NCI-H510A (cell line): Measurements from ENCODE around the gene ARFGEF3.
"Not testable (repeated sequence)": the region's sequence is repeated elsewhere in the genome, so short reads cannot be mapped to it uniquely, and the experiment has no call there.

Experiments
- DNase-seq: peaks from one replicate; lab custom pipeline; 2025; lab: John Stamatoyannopoulos, UW

The ARFGEF3 gene, protein sequence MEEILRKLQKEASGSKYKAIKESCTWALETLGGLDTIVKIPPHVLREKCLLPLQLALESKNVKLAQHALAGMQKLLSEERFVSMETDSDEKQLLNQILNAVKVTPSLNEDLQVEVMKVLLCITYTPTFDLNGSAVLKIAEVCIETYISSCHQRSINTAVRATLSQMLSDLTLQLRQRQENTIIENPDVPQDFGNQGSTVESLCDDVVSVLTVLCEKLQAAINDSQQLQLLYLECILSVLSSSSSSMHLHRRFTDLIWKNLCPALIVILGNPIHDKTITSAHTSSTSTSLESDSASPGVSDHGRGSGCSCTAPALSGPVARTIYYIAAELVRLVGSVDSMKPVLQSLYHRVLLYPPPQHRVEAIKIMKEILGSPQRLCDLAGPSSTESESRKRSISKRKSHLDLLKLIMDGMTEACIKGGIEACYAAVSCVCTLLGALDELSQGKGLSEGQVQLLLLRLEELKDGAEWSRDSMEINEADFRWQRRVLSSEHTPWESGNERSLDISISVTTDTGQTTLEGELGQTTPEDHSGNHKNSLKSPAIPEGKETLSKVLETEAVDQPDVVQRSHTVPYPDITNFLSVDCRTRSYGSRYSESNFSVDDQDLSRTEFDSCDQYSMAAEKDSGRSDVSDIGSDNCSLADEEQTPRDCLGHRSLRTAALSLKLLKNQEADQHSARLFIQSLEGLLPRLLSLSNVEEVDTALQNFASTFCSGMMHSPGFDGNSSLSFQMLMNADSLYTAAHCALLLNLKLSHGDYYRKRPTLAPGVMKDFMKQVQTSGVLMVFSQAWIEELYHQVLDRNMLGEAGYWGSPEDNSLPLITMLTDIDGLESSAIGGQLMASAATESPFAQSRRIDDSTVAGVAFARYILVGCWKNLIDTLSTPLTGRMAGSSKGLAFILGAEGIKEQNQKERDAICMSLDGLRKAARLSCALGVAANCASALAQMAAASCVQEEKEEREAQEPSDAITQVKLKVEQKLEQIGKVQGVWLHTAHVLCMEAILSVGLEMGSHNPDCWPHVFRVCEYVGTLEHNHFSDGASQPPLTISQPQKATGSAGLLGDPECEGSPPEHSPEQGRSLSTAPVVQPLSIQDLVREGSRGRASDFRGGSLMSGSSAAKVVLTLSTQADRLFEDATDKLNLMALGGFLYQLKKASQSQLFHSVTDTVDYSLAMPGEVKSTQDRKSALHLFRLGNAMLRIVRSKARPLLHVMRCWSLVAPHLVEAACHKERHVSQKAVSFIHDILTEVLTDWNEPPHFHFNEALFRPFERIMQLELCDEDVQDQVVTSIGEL (N-terminal part only)

DNA sequence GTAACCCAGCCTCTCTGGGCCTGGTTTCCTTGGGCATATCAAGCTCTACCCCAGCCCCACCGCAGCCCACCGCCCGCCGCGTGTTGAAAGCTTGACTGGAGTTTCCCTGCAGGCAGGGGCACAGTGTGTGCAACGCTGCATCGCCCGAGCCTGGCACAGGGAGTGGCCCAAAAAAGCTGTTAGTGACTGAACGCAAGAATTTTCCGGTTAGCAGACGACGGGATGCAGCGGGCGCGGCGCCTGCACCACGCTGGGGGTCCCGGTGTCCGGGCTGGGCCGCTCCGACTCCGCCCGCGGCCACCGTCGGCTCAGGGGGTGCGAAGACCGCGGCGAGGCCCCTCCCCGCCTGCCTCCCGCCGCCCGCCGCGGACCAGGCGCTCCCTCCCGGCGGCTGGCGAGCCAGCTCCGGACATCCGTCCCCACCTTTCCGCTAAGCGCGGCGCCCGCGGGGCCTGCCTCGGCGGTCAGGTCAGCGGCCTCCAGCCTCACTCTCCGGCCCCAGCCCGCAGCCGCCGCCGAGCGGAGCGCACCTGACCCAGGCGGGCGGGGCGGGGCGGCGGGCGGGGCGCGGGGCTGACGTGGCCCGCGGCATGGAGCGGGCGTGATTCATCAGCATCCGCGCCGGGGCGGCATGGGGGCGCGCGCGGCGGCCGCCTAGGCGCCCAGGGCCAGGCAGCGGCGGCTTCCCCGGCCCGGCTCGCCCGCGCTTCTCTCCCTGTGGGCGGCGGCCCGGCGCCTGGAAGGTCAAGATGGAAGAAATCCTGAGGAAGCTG lies at the start of gene ARFGEF3:
Gene ARFGEF3 (plus strand): TSS at position 602 of the 773 bp plus-strand sequence. CDS start 148 bp downstream, at position 750.
- DNase-seq: peak; percentile 35

DNA sequence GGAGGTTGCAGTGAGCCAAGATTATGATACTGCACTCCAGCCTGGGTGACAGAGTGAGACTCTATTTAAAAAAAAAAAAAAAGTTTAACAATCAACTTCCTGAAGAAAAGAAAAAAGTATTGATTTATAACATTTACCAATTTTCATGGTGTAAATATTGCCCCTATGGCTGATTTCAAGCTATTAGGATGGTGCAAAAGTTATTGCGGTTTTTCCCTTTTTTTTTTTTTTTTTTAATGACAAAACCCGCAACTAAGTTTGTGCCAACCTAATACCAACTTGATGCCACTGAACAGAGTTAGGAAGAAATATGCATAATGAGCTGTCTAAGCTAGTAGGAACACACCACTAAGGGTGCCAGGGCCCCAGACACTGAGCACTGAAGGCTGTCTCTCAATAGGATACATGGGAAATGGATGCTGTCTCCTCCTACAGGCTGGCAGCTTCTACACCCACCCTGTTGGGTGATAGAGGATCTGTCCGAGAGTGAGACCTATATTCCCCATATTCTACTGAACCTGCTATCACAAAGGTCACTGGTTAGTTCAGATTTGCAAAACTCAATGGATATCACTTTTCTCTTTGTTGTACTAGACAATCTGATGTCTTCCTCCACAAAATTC lies 48.0 kb upstream of the ARFGEF3 start:
- no peak for DNase-seq

DNA sequence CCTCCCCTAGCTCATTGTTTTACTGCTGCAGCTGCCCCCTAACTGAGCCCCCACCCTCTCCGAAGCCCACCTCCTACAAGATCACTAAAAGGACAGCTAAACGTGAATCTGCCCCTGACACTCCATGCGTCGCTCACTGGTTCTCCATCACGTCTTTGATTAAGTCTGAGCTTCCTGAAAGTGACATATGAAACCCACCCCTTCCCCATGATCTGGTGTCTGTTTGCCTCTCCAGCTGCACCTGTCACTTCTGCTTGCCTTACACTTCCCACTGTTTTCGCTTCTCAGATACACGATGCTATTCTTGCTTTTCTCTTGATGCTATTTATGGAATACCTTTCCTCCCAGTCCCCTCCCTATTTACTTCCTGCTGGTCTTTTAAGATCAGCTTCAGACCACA lies 46.5 kb upstream of the ARFGEF3 start:
- DNase-seq: no peak

DNA sequence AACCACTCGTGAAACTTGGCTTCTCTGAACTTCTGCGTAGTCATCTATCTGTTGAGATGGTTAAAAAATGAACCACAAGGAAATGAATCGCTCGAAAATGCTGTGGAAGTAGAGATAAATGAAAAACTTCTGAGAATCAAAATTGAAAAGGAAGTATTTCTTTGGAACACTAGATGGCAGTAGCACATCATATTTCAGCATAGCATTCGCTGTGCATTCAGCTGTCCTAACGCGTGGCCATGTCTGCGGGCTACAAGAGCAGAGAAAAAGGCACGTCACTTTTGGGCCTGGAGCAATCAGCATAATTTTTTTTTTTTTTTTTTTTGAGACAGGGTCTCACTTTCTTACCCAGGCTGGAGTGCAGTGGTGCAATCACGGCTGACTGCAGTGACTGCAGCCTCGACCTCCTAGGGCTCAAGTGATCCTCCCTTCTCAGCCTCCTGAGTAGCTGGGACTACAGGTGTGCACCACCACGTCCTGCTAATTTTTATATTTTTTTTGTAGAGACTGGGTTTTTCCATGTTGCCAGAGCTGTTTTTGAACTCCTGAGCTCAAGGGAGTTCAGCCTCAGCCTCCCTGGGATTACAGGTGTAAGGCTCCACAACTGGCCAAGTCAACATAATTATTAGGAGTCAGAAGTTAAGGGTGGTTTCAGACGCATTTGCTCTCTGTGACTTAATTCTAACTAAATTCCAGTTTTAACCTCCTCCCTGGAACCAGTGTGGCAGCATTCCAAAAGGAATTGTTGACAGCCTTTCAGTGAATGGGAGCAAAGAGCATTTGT lies 45.7 kb upstream of the ARFGEF3 start:
- no peak for DNase-seq

DNA sequence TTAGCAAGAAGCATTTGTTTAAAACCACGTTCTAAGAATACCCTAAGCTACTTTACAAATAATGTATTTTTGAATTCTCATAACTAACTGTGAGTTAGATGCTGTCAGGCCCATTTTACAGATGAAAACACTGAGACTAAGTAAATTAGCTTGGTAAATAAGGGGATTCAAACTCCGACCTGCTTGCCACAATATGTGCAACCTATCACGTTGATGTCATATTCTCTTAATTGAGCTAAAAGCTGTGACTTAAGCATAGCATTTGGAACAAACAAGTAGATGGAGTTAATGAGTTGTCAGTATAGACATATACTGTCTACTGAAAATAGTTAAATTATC lies 45.1 kb upstream of the ARFGEF3 start:
- no peak for DNase-seq

DNA sequence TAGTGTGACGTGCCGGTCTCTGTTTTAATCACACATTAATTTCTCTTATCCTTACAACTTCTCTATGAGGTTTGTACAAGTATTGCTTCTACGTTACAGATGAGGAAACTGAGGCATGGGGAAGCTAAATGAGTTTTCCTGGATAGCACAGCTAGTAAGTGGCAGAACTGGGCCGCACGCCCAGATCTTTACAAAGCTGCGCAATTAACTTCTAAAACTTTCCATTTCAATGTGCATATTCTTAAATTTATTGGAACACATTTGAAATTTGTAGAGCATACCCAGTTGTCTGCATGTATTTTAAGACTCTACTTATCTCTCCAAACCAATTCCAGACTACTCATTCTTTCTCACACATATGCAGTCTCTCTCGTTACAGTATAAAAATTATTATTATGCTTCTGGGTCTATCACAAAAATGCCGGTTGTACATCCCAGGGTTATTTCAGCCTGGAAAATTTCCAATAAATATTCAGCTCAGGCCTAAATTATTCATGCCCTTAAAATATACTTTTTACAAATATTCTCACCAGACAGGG lies 44.3 kb upstream of the ARFGEF3 start:
- no peak for DNase-seq

DNA sequence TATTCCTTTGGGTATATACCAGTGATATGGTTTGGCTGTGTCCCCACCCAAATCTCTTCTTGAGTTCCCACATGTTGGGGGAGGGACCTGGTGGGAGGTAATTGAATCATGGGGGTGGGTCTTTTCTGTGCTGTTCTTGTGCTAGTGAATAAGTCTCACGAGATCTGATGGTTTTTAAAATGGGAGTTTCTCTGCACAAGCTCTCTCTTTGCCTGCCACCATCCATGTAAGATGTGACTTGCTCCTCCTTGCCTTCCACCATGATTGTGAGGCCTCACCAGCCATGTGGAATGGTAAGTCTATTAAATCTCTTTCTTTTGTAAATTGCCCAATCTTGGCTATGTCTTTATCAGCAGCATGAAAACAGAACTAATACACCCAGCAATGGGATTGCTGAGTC lies 42.5 kb upstream of the ARFGEF3 start:
- DNase-seq: not testable (repeated sequence)

DNA sequence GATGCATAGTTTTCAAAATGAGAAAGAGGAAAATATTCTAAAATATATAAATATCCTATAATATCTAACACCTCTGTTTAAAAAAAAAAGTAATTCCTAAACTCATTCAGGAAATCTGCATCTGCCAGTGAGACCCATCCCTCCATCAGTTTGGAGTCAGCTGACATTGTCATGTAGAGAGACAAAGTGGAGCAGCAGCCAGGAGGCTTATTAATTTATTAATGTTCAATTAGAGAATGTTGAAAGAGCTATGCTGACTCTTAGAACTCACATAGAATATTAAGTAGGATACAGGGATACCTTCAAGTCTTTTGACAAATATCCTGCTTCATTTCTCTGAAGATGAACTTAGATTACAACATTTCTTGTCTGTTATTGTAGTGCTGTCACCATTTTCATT lies 41.8 kb upstream of the ARFGEF3 start:
- DNase-seq: no peak

DNA sequence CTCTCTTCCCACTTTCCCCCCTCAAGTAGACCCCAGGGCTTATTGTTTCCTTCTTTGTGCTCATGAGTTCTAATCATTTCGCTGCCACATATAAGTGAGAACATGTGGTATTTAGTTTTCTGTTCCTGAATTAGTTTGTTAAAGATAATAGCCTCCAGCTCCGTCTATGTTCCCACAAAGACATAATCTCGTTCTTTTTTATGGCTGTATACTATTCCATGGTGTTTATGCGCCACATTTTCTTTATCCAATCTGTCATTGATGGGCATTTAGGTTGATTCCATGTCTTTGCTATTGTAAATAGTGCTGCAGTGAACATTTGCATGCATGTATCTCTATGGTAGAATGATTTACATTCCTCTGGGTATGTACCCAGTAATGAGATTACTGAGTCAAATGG lies 37.6 kb upstream of the ARFGEF3 start:
- no peak for DNase-seq

DNA sequence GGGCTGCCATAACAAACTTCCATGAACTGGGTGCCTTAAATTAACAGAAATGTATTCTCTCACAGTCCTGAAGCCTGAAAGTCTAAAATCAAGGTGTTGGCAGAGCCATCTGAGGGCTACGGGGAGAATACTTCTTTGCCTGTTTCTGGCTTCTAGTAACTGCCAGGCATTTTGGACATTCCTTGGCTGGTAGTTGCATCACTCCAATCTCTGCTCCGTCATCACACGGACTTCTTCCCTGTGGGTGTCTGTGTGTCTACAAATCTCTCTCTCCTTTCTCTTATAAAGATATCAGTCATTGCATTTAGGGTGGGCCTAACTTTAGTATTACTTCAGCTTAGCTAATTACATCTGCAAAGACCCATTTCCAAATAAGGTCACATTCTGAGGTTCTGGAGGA lies 33.6 kb upstream of the ARFGEF3 start:
- DNase-seq: no peak

DNA sequence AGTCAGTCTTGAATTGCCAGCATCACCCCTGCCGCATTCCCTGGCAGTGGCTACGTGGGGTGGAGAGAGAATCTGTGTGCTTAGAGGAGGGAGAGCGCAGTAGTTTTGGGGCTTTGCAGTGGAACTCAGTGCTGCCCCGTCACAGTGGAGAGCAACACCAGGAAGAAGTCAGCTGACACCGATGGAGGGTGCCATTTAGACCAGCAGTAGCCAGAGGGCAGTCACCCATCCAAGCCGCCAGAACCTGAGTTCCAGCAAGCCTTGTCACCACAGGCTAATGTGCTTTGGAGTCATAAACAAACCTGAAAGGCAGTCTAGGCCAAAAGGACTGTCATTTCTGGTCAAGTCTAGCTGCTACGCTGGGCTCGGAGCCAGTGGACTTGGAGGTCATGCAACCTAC lies 32.5 kb upstream of the ARFGEF3 start:
- no peak for DNase-seq

DNA sequence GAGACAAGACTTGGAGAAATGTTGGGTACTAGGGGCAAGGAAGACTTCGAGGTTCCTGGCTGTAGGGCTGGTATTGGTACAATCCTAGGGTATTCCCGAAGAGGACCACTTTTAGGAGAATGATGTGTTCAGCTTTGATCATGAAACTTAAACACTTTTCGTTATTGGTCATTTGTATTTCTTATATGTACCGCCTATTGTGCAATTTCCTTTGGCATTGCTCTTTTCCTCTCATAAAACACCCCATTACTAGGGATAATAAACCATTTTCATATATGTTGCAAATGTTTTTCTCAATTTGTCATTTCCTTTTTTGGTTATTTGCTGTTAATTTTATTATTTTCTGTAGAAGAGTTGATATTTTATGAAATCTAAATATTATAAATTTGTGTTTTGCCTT lies 18.9 kb upstream of the ARFGEF3 start:
- DNase-seq: no peak

DNA sequence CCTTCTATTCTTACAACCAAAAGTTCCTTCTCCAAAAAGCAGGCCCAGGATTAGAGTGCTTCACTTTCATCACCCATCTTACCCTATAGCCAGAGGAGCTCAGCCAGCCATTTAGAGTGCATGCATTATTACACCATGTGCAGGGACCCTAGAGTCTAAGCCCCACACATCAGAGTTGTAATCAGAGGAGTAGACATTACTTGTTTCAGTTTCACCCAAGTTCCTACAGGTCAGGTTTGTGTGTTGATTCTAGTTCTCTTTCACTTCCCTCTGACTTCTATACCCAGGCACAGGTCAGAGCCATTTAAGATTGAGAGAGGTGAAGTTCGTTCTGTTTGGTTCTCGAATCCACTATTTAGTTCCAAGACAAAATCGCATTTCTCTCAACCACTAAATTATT lies 16.3 kb upstream of the ARFGEF3 start:
- no peak for DNase-seq

DNA sequence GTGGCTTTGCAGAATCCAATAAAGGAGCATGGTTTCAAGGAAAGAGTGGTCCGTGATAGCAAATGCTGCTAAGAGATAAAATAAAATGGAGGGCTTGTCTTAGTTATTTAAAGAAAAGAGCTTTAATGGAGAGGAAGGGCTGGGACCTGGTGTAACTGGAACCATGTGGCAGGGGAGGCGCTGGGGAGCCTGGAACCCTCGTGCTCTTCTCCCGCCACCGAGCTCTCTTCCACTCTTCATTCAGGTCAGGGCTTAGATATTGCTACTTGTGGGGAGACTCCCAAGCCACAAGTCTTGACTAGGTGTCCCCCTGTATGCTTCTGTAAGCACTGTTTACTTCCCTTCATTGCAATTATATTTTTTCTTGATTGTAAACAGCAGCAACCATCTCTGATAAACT lies 15.2 kb upstream of the ARFGEF3 start:
- DNase-seq: no peak

DNA sequence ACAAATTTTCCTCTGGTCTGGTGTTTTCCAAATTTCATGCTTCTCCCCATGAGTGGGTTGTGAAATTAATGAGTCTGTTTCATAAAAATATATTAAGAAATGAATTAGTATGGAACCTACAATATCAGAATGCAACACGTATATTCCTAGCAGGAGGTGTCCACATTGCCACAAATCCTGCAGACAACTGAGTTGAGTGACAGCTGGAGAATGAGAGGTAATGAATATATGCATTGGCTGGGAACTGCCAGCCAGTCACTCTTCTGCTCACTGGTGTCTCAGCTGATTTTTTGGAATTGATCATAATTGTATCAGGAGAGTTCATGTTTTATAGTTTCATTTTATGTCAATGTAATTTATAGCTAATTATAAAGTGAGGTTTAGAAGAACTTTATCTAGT lies 6.3 kb upstream of the ARFGEF3 start:
- DNase-seq: no peak

DNA sequence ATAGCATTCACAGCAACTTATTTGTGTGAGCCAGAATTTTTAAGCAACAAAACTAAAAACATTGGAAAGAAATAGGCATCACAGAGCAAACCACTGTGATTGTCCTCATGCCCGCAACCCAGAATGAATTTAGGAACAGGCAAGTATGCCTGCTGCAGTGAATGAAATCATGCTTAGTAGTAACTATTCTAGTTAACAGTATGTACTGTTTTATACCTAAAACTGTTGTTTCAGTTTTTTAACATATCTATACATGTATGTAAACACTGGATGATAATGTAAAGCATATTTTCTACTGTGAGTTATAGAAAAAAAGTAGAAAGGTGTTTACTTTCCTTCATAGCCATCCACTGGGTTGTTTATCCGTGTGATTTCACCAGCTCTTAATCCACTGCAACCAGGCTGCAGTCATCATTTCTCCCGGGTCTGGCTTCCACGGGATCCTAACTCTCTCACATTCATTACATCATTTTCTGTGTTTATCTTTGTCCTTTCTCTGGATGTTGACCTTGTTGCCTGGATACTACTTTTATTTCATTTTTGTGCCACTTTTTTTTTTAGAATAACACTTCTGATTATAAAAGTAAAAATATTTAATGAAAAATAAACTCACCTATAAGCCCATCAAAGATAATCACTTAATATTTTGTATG lies 3.6 kb upstream of the ARFGEF3 start:
- no peak for DNase-seq

DNA sequence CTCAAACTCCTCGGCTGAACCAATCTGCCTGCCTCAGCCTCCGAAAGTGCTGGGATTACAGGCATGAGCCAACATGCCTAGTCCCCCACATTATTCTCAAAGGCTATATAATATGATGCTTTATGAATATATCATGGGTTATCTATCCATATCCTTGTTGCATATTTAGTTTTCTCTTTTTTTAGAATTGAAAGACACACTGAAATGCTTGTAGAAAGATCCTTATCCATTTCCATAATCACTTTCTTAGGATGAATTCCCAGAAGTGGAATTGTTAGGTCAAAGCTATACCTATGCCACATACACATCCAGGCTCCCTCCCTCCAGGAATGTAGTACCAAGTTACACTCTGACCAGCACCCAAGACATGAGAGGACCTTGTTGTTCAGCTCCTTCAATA lies 2.5 kb upstream of the ARFGEF3 start:
- no peak for DNase-seq

DNA sequence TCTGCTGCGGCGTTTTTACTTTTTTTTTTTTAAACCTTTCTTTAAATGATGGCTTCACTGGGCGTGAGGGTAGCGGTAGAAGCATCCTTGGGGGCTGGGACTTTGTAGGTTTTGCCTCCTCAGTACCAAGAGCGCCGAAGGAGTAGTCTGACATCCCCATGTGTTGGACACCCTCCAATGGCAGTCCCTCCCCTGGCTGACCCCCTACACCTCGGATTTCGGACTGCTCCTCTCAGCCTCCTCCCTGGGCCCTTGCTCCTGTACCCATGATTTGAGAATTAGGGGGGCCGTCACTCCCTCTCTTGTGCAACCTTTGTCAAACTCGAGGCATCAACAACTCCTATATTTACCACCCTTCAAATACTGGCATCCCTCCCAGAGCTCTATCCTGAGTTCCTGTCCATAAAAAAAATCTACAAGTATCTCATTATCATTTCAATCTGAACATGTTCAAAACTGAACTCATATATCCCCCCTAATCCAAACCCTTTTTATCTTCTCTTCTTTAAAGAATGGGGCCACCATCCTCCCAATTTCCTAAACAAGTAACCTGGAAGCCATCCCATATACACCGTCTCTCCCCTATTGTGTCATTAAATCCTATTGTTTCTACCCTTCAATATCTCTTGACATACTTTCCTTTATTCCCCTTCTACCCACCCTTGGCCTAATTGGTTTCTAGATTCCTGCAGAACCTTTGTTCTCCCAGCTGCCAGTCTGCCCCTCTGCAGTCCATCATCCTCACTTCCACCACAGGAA lies 1.2 kb upstream of the ARFGEF3 start:
- DNase-seq: no peak

DNA sequence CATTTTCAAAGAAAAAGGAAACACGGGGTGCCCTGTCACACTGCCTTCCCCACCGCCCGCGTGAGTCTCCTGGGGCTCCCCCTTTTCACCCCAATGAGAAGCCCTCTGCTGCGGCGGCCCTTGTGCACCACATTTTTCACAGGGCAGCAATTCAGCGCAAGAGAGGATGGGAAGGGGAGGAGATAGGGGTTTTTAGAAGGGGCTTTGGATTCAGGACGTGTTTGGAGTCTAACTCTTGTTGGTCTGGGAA lies 726 bp upstream of the ARFGEF3 start:
- no peak for DNase-seq
